ENCODE data around the gene UNC5C.

GRCh38 chr4:95183656-95184408 is 364.9 kb downstream of the UNC5C start:
- TF ChIP-seq POLR2A (IDR thresholded peaks at IDR 0.05) = no peak
- TF ChIP-seq, protein P1, sequence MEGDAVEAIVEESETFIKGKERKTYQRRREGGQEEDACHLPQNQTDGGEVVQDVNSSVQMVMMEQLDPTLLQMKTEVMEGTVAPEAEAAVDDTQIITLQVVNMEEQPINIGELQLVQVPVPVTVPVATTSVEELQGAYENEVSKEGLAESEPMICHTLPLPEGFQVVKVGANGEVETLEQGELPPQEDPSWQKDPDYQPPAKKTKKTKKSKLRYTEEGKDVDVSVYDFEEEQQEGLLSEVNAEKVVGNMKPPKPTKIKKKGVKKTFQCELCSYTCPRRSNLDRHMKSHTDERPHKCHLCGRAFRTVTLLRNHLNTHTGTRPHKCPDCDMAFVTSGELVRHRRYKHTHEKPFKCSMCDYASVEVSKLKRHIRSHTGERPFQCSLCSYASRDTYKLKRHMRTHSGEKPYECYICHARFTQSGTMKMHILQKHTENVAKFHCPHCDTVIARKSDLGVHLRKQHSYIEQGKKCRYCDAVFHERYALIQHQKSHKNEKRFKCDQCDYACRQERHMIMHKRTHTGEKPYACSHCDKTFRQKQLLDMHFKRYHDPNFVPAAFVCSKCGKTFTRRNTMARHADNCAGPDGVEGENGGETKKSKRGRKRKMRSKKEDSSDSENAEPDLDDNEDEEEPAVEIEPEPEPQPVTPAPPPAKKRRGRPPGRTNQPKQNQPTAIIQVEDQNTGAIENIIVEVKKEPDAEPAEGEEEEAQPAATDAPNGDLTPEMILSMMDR (IDR thresholded peaks at IDR 0.05) = no peak
